HepG2 (cell line): ENCODE data around the gene IKZF3. TPM values are rescaled to one million over a fixed set of nuclear protein-coding genes. Genes with fewer than 3 reads are reported as not detected.

Experiments used
- ARHGAP35 ChIP-seq: sonication (generic); formaldehyde crosslinking; IDR thresholded peaks from 2 replicates; pipeline ENCODE4 v1.9.0; 2022; ENCODE audit warnings: mild to moderate bottlenecking, inconsistent platforms, moderate library complexity, missing genetic modification reagents, borderline replicate concordance
- ARNTL ChIP-seq: sonication (generic); formaldehyde crosslinking; IDR thresholded peaks from 2 replicates; pipeline ENCODE4 v1.4.0; 2020; ENCODE audit warnings: mild to moderate bottlenecking, missing genetic modification reagents
- ATAD3A ChIP-seq: sonication (generic); formaldehyde crosslinking; IDR thresholded peaks from 2 replicates; pipeline ENCODE4 v1.4.0; 2020; ENCODE audit warnings: missing genetic modification reagents
- CEBPB ChIP-seq: IDR thresholded peaks from 2 replicates; pipeline ENCODE4 v1.6.1; 2011; ENCODE audit warnings: low read depth, low read length, improper control_type of control experiment, borderline replicate concordance
- DRAP1 ChIP-seq: IDR thresholded peaks from 2 replicates; pipeline ENCODE4 v1.6.1; 2016; ENCODE audit warnings: missing genetic modification reagents, missing compliant biosample characterization
- ELF1 ChIP-seq: sonication (generic); formaldehyde crosslinking; IDR thresholded peaks from 2 replicates; pipeline ENCODE4 v1.4.0; 2020; ENCODE audit warnings: missing genetic modification reagents
- ETV5 ChIP-seq: IDR thresholded peaks from 2 replicates; pipeline ENCODE4 v1.6.1; 2018; ENCODE audit warnings: missing biosample characterization, missing genetic modification reagents, inconsistent platforms, borderline replicate concordance
- FOXC1 ChIP-seq: sonication (generic); formaldehyde crosslinking; IDR thresholded peaks from 2 replicates; pipeline ENCODE4 v1.8.0; 2022; ENCODE audit warnings: mild to moderate bottlenecking, missing genetic modification reagents, borderline replicate concordance
- GRHL1 ChIP-seq: sonication (generic); formaldehyde crosslinking; conservative IDR thresholded peaks from 2 replicates; pipeline ENCODE4 v1.8.0; 2022; ENCODE audit warnings: missing genetic modification reagents
- HDAC2 ChIP-seq: sonication (generic); formaldehyde crosslinking; IDR thresholded peaks from 2 replicates; pipeline ENCODE4 v1.4.0; 2020; ENCODE audit warnings: missing genetic modification reagents
- HNRNPK ChIP-seq: fragments of 200-400 bp; formaldehyde crosslinking; IDR thresholded peaks from 2 replicates; pipeline ENCODE4 v1.6.1; 2018; ENCODE audit warnings: low read length, low read depth, moderate library complexity, mild to moderate bottlenecking; ENCODE audit not compliant: poor library complexity, severe bottlenecking
- ISX ChIP-seq: sonication (generic); formaldehyde crosslinking; conservative IDR thresholded peaks from 2 replicates; pipeline ENCODE4 v1.5.0; 2020; ENCODE audit warnings: missing genetic modification reagents
- MED1 ChIP-seq: sonication (generic); formaldehyde crosslinking; IDR thresholded peaks from 2 replicates; pipeline ENCODE4 v1.4.0; 2020; ENCODE audit warnings: missing genetic modification reagents
- MXD1 ChIP-seq: sonication (generic); formaldehyde crosslinking; IDR thresholded peaks from 2 replicates; pipeline ENCODE4 v1.4.0; 2020; ENCODE audit warnings: mild to moderate bottlenecking, missing genetic modification reagents
- NFE2L2 ChIP-seq: fragments of 150-350 bp; IDR thresholded peaks from 2 replicates; pipeline ENCODE4 v1.6.1; 2014; ENCODE audit warnings: low read length
- NFYC ChIP-seq: IDR thresholded peaks from 2 replicates; pipeline ENCODE4 v1.6.1; 2016; ENCODE audit warnings: missing genetic modification reagents, missing compliant biosample characterization
- NRL ChIP-seq: sonication (generic); formaldehyde crosslinking; IDR thresholded peaks from 2 replicates; pipeline ENCODE4 v1.5.0; 2020; ENCODE audit warnings: missing genetic modification reagents, mild to moderate bottlenecking, moderate library complexity, borderline replicate concordance
- PHF20 ChIP-seq: sonication (generic); formaldehyde crosslinking; IDR thresholded peaks from 2 replicates; pipeline ENCODE4 v1.5.0; 2020; ENCODE audit warnings: mild to moderate bottlenecking, missing genetic modification reagents
- RXRA ChIP-seq: sonication (generic); formaldehyde crosslinking; IDR thresholded peaks from 2 replicates; pipeline ENCODE4 v1.5.1; 2020; ENCODE audit warnings: missing genetic modification reagents
- SMYD3 ChIP-seq: sonication (generic); formaldehyde crosslinking; IDR thresholded peaks from 2 replicates; pipeline ENCODE4 v1.8.1; 2023; ENCODE audit warnings: mild to moderate bottlenecking, missing genetic modification reagents
- TAF15 ChIP-seq: fragments of 200-400 bp; formaldehyde crosslinking; IDR thresholded peaks from one replicate; pipeline ENCODE4 v1.6.1; 2018; ENCODE audit warnings: mild to moderate bottlenecking, low read depth, low read length; ENCODE audit not compliant: poor library complexity, severe bottlenecking
- TP53 ChIP-seq: sonication (generic); formaldehyde crosslinking; conservative IDR thresholded peaks from 2 replicates; pipeline ENCODE4 v1.4.0; 2020; ENCODE audit warnings: missing genetic modification reagents
- ZBTB38 ChIP-seq: sonication (generic); formaldehyde crosslinking; IDR thresholded peaks from 2 replicates; pipeline ENCODE4 v1.5.1; 2020; ENCODE audit warnings: mild to moderate bottlenecking, missing genetic modification reagents
- ZFP36L1 ChIP-seq: sonication (generic); formaldehyde crosslinking; IDR thresholded peaks from 2 replicates; pipeline ENCODE4 v1.8.0; 2022; ENCODE audit warnings: mild to moderate bottlenecking, missing genetic modification reagents, moderate library complexity
- ZFP82 ChIP-seq: sonication (generic); formaldehyde crosslinking; IDR thresholded peaks from 2 replicates; pipeline ENCODE4 v1.5.1; 2020; ENCODE audit warnings: mild to moderate bottlenecking, missing genetic modification reagents, borderline replicate concordance
- ZNF160 ChIP-seq: sonication (generic); formaldehyde crosslinking; IDR thresholded peaks from 2 replicates; pipeline ENCODE4 v1.8.0; 2022; ENCODE audit warnings: mild to moderate bottlenecking, inconsistent platforms, missing genetic modification reagents
- ZNF496 ChIP-seq: sonication (generic); formaldehyde crosslinking; IDR thresholded peaks from 2 replicates; pipeline ENCODE4 v1.8.1; 2023; ENCODE audit warnings: mild to moderate bottlenecking, moderate library complexity, missing genetic modification reagents; ENCODE audit not compliant: insufficient replicate concordance
- ZNF7 ChIP-seq: IDR thresholded peaks from 2 replicates; pipeline ENCODE4 v1.6.1; 2016; ENCODE audit warnings: missing biosample characterization, missing genetic modification reagents
- ZNF782 ChIP-seq: sonication (generic); formaldehyde crosslinking; IDR thresholded peaks from 2 replicates; pipeline ENCODE4 v1.4.0; 2020; ENCODE audit warnings: missing genetic modification reagents, mild to moderate bottlenecking, borderline replicate concordance
- ZNF83 ChIP-seq: sonication (generic); formaldehyde crosslinking; IDR thresholded peaks from 2 replicates; pipeline ENCODE4 v1.4.0; 2020; ENCODE audit warnings: missing genetic modification reagents, mild to moderate bottlenecking, borderline replicate concordance
- ZSCAN21 ChIP-seq: sonication (generic); formaldehyde crosslinking; IDR thresholded peaks from 2 replicates; pipeline ENCODE4 v1.8.0; 2022; ENCODE audit warnings: mild to moderate bottlenecking, missing genetic modification reagents, moderate library complexity, borderline replicate concordance
- polyA plus RNA-seq, 8 experiments: library from polyadenylated mRNA; depleted of rRNA in 3 of 8; stranded (reverse) in 7 of 8; unstranded in 1 of 8; fragments of >200 nt; fragmentation: Illumina TruSeq in 4 of 8; extraction: Trizol in 4 of 8; gene quantifications; 2 replicates each; pipeline versions ENCODE4 v1.2.1 to v1.2.3, GENCODE V29; 2011 to 2016; ENCODE audit warnings: low read depth in 4 of 8, missing spikeins in 1 of 8, mixed read lengths in 1 of 8; ENCODE audit not compliant: insufficient read depth in 1 of 8
- total RNA-seq, 5 experiments: library from RNA; depleted of rRNA; stranded (reverse); fragments of >200 nt; fragmentation: Illumina TruSeq; extraction: Trizol; gene quantifications; 2 replicates each; pipeline ENCODE4 v1.2.3, GENCODE V29; 2016; ENCODE audit warnings: low read depth in 1 of 5

Gene IKZF3
- total and polyA plus RNA-seq, 2 of the 13 experiments (the other 11 are each of a cell fraction or from before 2014, with no cell fraction given) = not detected

GRCh38 chr17:39740357-39741111, 123.6 kb downstream of the IKZF3 start (continued):
- TF ChIP-seq GRHL1 (no peak), ISX (CRISPR knock-in tag) (no peak), ETV5 (CRISPR knock-in tag) (peak; percentile 91), DRAP1 (CRISPR knock-in tag) (peak; percentile 87), TAF15 (no peak), ELF1 (CRISPR knock-in tag) (peak; percentile 68), ARHGAP35 (no peak), ZNF7 (CRISPR knock-in tag) (no peak), SMYD3 (no peak), ZNF782 (no peak), RXRA (CRISPR knock-in tag) (peak; percentile 74; the same call in 1 of the 2 replicates), ZNF83 (CRISPR knock-in tag) (no peak), NRL (CRISPR knock-in tag) (peak; percentile 47; the same call in 1 of the 2 replicates), TP53 (no peak), FOXC1 (CRISPR knock-in tag) (no peak), CEBPB (no peak), ZFP82 (CRISPR knock-in tag) (no peak), HDAC2 (peak; percentile 83; the same call in 1 of the 2 replicates), NFE2L2 (no peak), ZNF160 (CRISPR knock-in tag) (peak; percentile 43), ZFP36L1 (no peak), ATAD3A (CRISPR knock-in tag) (no peak), ZBTB38 (no peak), ZNF496 (CRISPR knock-in tag) (no peak), PHF20 (CRISPR knock-in tag) (no peak), HNRNPK (no peak), MXD1 (CRISPR knock-in tag) (no peak), ARNTL (peak; percentile 9), ZSCAN21 (CRISPR knock-in tag) (no peak), NFYC (CRISPR knock-in tag) (no peak), MED1 (CRISPR knock-in tag) (peak; percentile 76)
